Fibroblast of the conjunctiva (primary cell): Measurements from ENCODE around the gene SDR42E2.
"Not testable (repeated sequence)": the region's sequence is repeated elsewhere in the genome, so short reads cannot be mapped to it uniquely, and the experiment has no call there.

Experiments
- DNase-seq: peaks from one replicate; pipeline ENCODE4 v3.0.0-alpha.2; 2010; ENCODE audit warnings: low read depth

Gene SDR42E2

GRCh38 chr16:22161999-22162655 is at the start of gene SDR42E2:
Gene SDR42E2, plus strand, starts transcription at chr16:22162506. Its CDS starts 3,077 bp downstream, at chr16:22165583.
- DNase-seq, result no peak

DNA sequence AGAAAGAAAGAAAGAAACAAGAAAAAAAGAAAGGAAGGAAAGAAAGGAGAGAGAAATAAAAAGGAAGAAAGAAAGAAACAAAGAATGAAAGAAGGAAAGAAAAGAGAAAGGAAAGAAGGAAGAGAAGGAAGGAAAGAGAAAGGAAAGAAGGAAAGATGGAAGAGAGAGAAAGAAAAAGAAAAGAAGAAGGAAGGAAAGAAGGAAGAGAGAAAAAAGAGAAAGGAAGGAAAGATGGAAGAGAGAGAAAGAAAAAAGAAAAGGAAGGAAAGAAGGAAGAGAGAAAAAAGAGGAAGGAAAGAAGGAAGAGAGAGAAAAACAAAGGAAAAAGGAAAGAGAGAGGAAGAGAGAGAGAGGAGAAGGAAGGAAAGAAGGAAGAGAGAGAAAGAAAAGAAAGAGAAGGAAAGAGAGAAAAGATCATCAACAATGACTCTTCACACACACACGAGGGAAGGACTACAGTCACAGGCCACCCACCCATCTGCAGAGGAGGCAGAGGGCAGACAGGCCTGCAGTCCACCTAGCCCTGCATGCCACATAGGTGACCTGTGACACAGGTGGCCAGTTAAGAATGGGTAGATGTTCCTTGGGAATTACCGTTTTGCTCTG is 46.1 kb upstream of the SDR42E2 start:
- DNase-seq, result no peak

DNA sequence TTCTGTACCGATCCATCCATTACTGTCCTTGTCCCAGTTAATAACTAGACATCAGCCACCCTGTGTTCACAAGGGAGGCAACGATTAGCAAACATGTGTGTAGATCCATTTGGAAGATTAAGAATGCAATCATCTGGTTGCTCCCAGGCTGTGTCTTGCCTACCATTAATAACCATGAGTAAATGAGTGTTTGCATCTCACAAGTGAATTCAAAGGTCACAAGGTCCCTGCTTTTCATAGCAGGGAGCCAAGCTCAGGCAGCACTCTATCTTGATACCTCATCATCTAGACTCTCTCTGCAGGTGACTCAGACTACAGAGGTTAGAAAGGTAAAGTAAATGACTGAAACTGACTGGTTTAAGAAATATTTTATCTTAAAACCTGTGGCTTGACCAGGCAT is 44.7 kb upstream of the SDR42E2 start:
- DNase-seq, result no peak

DNA sequence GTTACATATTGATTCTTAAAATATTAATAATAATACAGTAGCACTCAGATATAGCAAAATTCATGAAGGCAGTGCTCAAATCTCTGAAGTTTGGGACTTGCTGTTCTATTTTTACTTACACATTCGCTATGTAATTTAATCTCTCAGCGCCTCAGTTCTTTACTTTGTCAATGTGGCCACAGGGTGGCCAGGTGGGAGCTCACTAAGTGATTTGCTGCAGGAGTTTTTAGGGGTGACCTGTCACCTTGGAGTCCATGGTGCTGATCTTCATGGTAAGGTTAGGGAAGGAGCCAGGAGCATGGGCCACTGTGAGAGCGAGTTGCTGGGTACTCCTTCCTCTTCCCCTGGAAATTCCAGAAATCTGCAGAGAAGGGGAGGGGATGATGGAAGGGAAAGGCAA is 41.9 kb upstream of the SDR42E2 start:
- no peak for DNase-seq

GRCh38 chr16:22122239-22122638 is 40.1 kb upstream of the SDR42E2 start:
- no peak for DNase-seq

GRCh38 chr16:22123146-22123545 is 39.2 kb upstream of the SDR42E2 start:
- DNase-seq, result no peak

DNA sequence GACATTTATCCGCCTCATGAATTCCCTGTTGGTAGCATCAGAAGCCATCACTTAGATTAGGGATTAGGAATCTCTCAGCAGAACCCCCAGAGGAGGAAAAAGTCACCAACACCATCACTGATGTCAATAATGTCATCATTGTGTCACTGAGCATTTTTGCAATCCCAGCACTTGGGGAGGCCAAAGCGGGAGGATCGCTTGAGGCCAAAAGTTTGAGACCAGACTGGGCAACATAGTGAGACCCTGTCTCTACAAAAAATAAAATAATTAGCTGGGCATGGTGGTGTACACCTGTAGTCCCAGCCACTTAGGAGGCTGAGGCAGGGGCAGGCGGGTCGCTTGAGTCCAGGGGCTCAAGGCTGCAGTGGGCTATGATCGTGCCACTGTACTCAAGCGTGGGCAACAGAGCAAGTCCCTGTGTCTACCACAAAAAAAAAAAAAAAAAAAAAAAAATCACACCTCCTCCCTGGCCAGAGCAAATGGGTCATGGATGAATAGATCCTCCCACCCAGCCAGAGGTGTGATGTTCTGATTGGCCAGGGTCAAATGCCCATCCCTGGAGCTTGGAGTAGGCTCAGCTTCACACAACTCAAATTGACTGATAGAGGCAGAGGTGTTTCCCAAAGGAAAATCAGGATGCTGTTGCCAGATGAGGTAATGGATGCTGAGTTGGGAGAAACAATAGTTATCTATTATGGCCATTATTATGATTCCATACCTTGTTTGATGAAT is 38.4 kb upstream of the SDR42E2 start:
- DNase-seq, result no peak

DNA sequence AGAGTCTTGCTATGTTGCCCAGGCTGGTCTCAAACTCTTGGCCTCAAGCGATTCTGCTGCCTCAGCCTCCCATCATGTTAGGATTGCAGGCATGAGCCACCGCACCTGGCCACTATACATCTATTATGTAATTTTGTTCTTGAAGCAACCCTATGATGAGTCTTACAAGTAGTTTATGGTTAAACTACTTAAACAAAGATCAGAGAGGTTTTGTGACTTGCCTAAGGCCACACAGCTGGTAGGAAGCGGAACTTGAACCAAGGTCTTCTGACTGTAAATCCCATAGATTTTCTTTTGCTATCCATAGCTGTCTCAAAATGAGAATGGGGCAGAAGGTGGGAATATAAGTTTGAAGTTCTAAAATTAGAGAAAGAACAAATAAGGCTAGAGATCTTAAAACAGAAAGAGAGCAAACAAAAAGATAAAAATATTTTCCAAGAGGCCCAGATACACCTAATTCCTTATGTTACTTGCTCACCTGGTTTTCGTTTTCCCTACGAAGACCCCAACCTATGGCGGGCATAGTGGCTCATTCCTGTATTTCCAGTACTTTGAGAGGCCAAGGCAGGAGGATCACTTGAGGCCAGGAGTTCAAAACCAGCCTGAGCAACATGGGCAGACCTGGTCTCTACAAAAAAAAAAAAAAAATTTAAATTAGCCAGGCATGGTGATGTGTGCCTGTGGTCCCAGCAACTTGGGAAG is 37.6 kb upstream of the SDR42E2 start:
- DNase-seq, result no peak

DNA sequence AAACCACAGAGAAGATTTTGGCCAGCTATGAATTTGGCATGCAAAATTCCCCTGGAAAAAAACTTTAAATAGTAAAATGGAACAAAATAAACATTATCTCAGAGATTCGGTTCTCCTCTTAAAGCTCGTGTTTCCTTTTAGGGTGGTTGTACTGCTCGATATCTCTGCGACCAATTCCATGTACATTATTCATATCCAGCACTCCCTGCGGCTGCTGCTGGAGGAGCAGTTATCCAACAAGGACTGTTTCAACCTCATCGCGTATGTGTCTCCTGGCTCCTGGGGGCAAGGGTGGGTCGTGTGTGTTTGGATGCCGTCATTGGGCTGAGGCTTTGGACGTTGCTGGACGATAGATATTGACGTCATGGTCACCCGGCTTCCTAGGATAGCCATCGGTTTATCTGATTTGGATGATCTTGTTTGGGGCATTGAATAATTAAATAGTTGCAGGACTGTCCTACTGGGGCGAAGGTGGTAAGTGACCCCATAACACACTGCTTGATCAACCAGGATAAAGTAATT is 36.2 kb upstream of the SDR42E2 start:
- no peak for DNase-seq

- not testable (repeated sequence) for DNase-seq
These were observed 33.8 kb upstream of the SDR42E2 start for GRCh38 chr16:22128537-22128936.

DNA sequence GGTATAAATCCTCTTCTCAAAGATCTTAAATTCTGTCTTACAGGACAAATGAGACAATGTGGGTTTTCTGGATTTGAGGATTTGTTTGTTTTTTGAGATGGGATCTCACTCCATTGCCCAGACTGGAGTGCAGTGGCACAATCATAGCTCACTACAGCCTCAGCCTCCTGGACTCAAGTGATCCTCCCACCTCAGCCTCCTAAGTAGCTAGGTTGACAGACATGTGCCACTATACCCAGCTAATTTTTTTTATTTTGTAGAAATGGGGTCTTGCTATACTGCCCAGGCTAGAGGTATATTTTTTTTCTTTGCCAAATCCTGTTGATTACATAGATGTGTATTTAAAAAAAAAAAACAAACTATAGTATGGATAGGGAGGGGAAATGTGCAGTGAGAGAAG is 31.8 kb upstream of the SDR42E2 start:
- no peak for DNase-seq

DNA sequence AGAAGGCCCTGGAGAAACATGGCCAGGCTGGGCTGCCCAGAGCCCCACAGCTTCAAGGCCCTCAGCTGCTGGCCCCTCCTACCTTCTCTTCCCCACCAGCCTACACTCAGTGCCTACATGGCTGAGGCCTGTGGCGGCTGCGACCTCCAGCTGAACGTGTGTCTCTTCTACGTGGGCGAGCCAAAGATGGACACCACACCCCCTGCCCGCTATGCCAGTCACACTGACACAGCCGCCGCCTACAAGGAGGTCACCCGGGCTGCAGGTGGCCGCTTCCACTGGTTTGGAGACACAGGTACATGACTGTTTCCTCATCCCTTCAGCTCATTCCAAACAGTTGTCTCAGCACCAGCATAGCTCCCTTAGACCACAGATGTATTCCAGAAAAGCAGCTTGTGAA is 29.5 kb upstream of the SDR42E2 start:
- no peak for DNase-seq

- no peak for DNase-seq
These were observed 23.8 kb upstream of the SDR42E2 start for GRCh38 chr16:22138482-22138881.

- DNase-seq, result no peak
These were observed 23.3 kb upstream of the SDR42E2 start for GRCh38 chr16:22139008-22139407.

DNA sequence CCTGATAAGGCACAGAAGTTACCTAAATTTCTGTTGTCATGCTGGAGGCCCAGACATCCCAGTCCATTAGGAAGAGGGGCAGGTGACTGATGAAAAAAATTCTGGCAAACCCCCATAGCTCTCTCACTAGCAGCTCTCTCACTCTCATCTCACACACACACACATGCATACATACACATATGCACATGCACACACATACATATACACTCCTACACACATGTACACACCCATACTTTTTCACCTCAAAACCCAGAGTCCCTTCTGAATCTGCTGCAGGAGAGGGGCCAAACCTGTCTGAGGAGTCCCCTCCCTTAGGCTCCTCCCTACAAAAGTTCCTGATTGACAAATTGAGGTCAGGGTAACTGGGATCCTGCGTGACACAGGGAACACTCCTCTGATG is 22.6 kb upstream of the SDR42E2 start:
- no peak for DNase-seq

- DNase-seq, result no peak
These were observed 20.5 kb upstream of the SDR42E2 start for GRCh38 chr16:22141767-22142166.

GRCh38 chr16:22144520-22144919 is 17.8 kb upstream of the SDR42E2 start:
- no peak for DNase-seq

GRCh38 chr16:22147853-22148252 is 14.5 kb upstream of the SDR42E2 start:
- no peak for DNase-seq

DNA sequence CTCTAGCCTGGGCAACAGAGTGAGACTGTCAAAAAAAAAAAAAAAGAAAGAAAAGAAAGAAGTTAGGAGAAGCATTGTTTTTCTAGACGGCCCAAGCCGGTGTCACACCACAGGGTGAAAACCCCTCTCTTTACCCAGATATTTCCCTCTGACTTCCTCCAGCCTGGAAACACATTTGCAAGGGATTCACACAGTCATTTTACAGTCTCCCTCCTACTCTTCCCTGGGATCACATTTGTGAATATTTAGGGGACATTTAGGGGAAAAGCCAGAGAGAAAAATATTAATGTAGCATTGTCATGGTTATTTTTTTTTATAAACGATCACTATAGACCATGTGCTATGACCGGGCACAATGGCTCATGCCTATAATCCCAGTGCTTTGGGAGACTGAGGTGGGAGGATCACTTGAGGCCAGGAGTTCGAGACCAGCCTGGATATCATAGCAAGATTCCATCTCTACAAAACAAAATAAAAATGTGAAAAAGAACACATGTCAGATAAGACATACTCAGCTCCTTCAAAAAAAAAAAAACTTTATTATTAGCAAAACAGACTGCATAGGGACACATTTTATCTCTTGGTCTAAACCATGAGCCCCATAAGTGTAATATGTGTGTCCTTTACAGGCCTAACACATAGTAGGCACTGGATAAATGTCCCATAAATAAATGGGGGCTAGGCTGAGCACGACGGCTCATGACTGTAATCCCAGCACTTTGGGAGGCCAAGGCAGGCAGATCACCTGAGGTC is 10.9 kb upstream of the SDR42E2 start:
- no peak for DNase-seq

DNA sequence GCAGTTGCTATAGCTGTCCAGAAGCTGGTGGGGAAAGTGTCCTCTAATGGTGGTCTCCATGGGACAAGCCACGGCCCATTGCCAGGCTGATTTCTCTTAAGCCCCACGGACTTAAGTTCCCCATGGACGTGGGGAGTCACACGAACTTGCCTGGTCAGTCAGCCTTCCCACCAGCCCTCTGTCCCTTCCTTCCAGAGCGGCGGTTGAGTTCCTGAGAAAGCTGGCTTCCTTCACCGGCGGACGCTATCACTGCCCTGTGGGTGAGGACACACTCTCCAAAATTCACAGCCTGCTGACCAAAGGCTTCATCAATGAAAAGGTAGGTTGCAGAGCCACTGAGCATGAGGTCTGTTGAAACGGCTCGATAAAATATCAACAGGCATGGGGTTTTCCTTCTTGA is 10.0 kb upstream of the SDR42E2 start:
- DNase-seq, result no peak

DNA sequence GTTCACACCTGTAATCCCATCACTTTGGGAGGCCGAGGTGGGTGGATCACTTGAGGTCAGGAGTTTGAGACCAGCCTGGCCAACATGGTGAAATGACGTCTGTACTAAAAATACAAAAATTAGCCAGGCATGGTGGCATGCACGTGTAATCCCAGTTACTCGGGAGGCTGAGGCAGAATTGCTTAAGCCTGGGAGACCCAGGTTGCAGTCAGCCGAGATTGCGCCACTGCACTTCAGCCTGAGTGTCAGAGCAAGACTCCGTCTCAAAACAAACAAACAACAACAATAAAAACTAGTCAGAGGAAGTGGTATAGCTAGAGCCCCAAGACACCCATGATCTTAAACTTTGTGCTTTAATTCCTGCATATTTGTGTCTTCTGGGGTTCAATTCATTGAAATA is 9.2 kb upstream of the SDR42E2 start:
- DNase-seq, result not testable (repeated sequence)

DNA sequence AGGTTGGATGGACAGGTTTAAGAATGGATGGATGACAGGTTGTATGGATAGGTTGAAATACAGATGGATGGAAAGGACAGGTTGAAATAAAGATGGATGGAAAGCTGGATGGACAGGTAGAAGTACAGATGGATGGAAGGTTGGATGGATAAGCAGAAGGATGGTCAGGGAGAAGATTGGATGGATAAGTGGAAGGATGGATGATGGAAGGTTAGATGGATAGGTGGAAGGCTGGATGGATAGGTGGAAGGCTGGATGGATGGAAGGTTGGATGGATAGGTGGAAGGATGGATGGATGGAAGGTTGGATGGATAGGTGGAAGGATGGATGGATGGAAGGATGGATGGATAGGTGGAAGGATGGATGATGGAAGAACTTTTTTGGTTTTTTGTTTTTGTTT is 905 bp upstream of the SDR42E2 start:
- no peak for DNase-seq
